GM21447 (cell line): ENCODE data around the gene SLC25A29.

Source experiments
- ATAC-seq: cut with Tn5 transposase; IDR thresholded peaks from one replicate; pipeline ENCODE4 v1.9.1; 2021; ENCODE audit not compliant: unreplicated experiment

The SLC25A29 gene

GRCh38 chr14:100332797-100333196 lies 26.6 kb upstream of the SLC25A29 start:
- peak; percentile 55 for ATAC-seq

- no peak for ATAC-seq
These were observed 25.9 kb upstream of the SLC25A29 start for GRCh38 chr14:100332071-100332639.

- no peak for ATAC-seq
These were observed 24.2 kb upstream of the SLC25A29 start for GRCh38 chr14:100330388-100330931.

- no peak for ATAC-seq
These were observed 23.7 kb upstream of the SLC25A29 start for GRCh38 chr14:100330007-100330344.

GRCh38 chr14:100329233-100330006 lies 23.2 kb upstream of the SLC25A29 start:
- no peak for ATAC-seq

GRCh38 chr14:100328495-100329163 lies 22.4 kb upstream of the SLC25A29 start:
- no peak for ATAC-seq

- ATAC-seq: no peak
These were observed 20.9 kb upstream of the SLC25A29 start for GRCh38 chr14:100327128-100327527.

GRCh38 chr14:100325958-100326357 lies 19.7 kb upstream of the SLC25A29 start:
- ATAC-seq: no peak

- no peak for ATAC-seq
These were observed 19.0 kb upstream of the SLC25A29 start for GRCh38 chr14:100325231-100325632.

- no peak for ATAC-seq
These were observed 17.7 kb upstream of the SLC25A29 start for GRCh38 chr14:100323942-100324307.

- ATAC-seq: no peak
These were observed 17.1 kb upstream of the SLC25A29 start, which contains the start of gene SLC25A47 for GRCh38 chr14:100323121-100323941. SLC25A47 (plus strand) TSS chr14:100323339; CDS start chr14:100323415, 76 bp downstream.

- ATAC-seq: no peak
These were observed 16.1 kb upstream of the SLC25A29 start for GRCh38 chr14:100322138-100322957.

GRCh38 chr14:100321473-100322137 lies 15.4 kb upstream of the SLC25A29 start:
- no peak for ATAC-seq

- ATAC-seq: no peak
These were observed 14.1 kb upstream of the SLC25A29 start for GRCh38 chr14:100320157-100320856.

- ATAC-seq: peak; percentile 82
These were observed 11.9 kb upstream of the SLC25A29 start for GRCh38 chr14:100317912-100318808.

GRCh38 chr14:100317389-100317788 lies 11.1 kb upstream of the SLC25A29 start:
- ATAC-seq: no peak

- no peak for ATAC-seq
These were observed 8.5 kb upstream of the SLC25A29 start for GRCh38 chr14:100314724-100315123.
